ENCODE results near the gene SNAP25.

SNAP25 gene

DNA sequence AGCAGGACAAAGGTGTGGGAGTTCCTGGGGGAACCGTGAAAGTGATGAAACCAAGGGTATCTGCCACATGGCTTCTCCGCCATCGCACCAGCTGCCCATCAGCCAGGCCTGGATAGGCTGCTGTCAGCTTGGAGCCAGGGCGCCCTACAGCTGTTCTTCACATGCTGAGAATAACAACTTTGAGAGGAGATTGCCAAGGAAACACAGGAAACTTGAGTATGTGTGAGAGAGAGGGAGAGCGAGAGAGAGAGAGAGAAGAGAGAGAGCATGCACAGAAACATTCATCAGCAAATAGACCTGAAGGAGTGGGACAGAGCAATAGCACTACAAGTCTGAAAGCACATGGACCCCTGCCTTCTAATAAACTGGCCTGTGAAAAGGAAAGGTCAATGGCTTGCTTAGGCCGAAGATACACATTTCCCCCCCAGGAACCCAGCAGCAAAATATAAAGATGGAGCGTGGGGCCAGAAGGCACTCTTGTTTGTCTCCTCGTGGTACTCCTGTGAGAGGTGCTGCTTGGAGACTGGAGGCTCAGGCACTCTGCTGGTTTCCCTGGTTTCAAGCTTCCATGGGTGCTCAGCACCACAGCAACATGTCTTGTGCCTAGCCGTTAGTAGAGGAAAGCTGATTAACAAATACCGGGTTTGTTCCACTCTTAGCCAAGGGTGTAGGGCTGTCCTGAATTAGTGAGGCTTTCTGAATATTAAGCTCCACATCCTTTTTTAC is 53.0 kb downstream of the SNAP25 start:
- no peaks in the 10 kb centered on the region for H3K36me3 ChIP-seq (ENCODE audit: insufficient read depth)
- H3K9ac ChIP-seq = no peak overlapping the region
- H3K4me2 ChIP-seq = no peak overlapping the region
- no peak for TF ChIP-seq CTCF (conservative IDR thresholded peaks at IDR 0.05; ENCODE audit: low read depth, low read length)
- H3K27ac ChIP-seq = no peak overlapping the region
- no peaks in the 10 kb centered on the region for H3K79me2 ChIP-seq (ENCODE audit: insufficient read depth, low read depth)
- H3K27me3 ChIP-seq (ENCODE audit: insufficient read depth, low read depth) = no peaks in the 10 kb centered on the region
- no peak overlapping the region for H2AFZ ChIP-seq (ENCODE audit: low read depth)
- no peak overlapping the region for H3K4me3 ChIP-seq (IDR thresholded peaks at IDR 0.05; ENCODE audit: insufficient read depth, low read depth, low read length)
- H3K4me1 ChIP-seq (ENCODE audit: low read depth, poor library complexity, severe bottlenecking) = no peaks in the 10 kb centered on the region
- no peaks in the 10 kb centered on the region for H4K20me1 ChIP-seq (ENCODE audit: insufficient read depth)

- H3K79me2 ChIP-seq (ENCODE audit: insufficient read depth, low read depth) = no peaks in the 10 kb centered on the region
- H3K27me3 ChIP-seq (ENCODE audit: insufficient read depth, low read depth) = no peaks in the 10 kb centered on the region
- TF ChIP-seq CTCF (conservative IDR thresholded peaks at IDR 0.05; ENCODE audit: low read depth, low read length) = no peak
- no peak overlapping the region for H3K27ac ChIP-seq
- no peak overlapping the region for H3K4me3 ChIP-seq (IDR thresholded peaks at IDR 0.05; ENCODE audit: insufficient read depth, low read depth, low read length)
- H2AFZ ChIP-seq (ENCODE audit: low read depth) = no peak overlapping the region
- H3K4me2 ChIP-seq = no peak overlapping the region
- no peaks in the 10 kb centered on the region for H3K4me1 ChIP-seq (ENCODE audit: low read depth, poor library complexity, severe bottlenecking)
- no peaks in the 10 kb centered on the region for H3K36me3 ChIP-seq (ENCODE audit: insufficient read depth)
- no peak overlapping the region for H3K9ac ChIP-seq
- no peaks in the 10 kb centered on the region for H4K20me1 ChIP-seq (ENCODE audit: insufficient read depth)
Observed at GRCh38 chr20:10276878-10277580, 58.4 kb downstream of the SNAP25 start.

- Histone ChIP-seq H3K79me2 (ENCODE audit: insufficient read depth, low read depth) (no peaks in the 10 kb centered on the region), H3K4me3 (IDR thresholded peaks at IDR 0.05; ENCODE audit: insufficient read depth, low read depth, low read length) (no peak overlapping the region), H3K4me1 (ENCODE audit: low read depth, poor library complexity, severe bottlenecking) (no peaks in the 10 kb centered on the region), H3K4me2 (no peak overlapping the region), H4K20me1 (ENCODE audit: insufficient read depth) (no peaks in the 10 kb centered on the region), H3K9ac (no peak overlapping the region), H3K27me3 (ENCODE audit: insufficient read depth, low read depth) (no peaks in the 10 kb centered on the region), H3K27ac (no peak overlapping the region), H2AFZ (ENCODE audit: low read depth) (no peak overlapping the region), H3K36me3 (ENCODE audit: insufficient read depth) (no peaks in the 10 kb centered on the region)
- TF ChIP-seq CTCF (conservative IDR thresholded peaks at IDR 0.05; ENCODE audit: low read depth, low read length) = no peak
Observed at GRCh38 chr20:10277616-10278015, 59.0 kb downstream of the SNAP25 start.

GRCh38 chr20:10278412-10278811 is 59.8 kb downstream of the SNAP25 start:
- H3K27me3 ChIP-seq (ENCODE audit: insufficient read depth, low read depth) = no peaks in the 10 kb centered on the region
- H2AFZ ChIP-seq (ENCODE audit: low read depth) = no peak overlapping the region
- H4K20me1 ChIP-seq (ENCODE audit: insufficient read depth) = no peaks in the 10 kb centered on the region
- H3K4me3 ChIP-seq (IDR thresholded peaks at IDR 0.05; ENCODE audit: insufficient read depth, low read depth, low read length) = no peak overlapping the region
- no peak overlapping the region for H3K27ac ChIP-seq
- no peak overlapping the region for H3K9ac ChIP-seq
- no peaks in the 10 kb centered on the region for H3K36me3 ChIP-seq (ENCODE audit: insufficient read depth)
- TF ChIP-seq CTCF (conservative IDR thresholded peaks at IDR 0.05; ENCODE audit: low read depth, low read length) = no peak
- H3K4me2 ChIP-seq = no peak overlapping the region
- H3K79me2 ChIP-seq (ENCODE audit: insufficient read depth, low read depth) = no peaks in the 10 kb centered on the region
- H3K4me1 ChIP-seq (ENCODE audit: low read depth, poor library complexity, severe bottlenecking) = no peaks in the 10 kb centered on the region

Data from KMS-11 (cell line).